Ishikawa (cell line): ENCODE measurements around the gene KCNQ1.

Source experiments
- CEBPB ChIP-seq: IDR thresholded peaks from 2 replicates; pipeline ENCODE4 v1.6.1; 2012
- CREB1 ChIP-seq: IDR thresholded peaks from 2 replicates; pipeline ENCODE4 v1.6.1; 2012; ENCODE audit warnings: low read depth
- RAD21 ChIP-seq: IDR thresholded peaks from 2 replicates; pipeline ENCODE4 v1.6.1; 2012; ENCODE audit warnings: low read depth
- TAF1 ChIP-seq: IDR thresholded peaks from 2 replicates; pipeline ENCODE4 v1.6.1; 2012; ENCODE audit warnings: low read depth, mild to moderate bottlenecking
- YY1 ChIP-seq: IDR thresholded peaks from 2 replicates; pipeline ENCODE4 v1.6.1; 2012; ENCODE audit warnings: low read depth
- TF ChIP-seq, protein P1 (sequence below): IDR thresholded peaks from 2 replicates; pipeline ENCODE4 v1.6.1; 2012; ENCODE audit warnings: low read depth, mild to moderate bottlenecking
- TF ChIP-seq, protein P2 (sequence below): IDR thresholded peaks from 2 replicates; pipeline ENCODE4 v1.6.1; 2012

DNA sequence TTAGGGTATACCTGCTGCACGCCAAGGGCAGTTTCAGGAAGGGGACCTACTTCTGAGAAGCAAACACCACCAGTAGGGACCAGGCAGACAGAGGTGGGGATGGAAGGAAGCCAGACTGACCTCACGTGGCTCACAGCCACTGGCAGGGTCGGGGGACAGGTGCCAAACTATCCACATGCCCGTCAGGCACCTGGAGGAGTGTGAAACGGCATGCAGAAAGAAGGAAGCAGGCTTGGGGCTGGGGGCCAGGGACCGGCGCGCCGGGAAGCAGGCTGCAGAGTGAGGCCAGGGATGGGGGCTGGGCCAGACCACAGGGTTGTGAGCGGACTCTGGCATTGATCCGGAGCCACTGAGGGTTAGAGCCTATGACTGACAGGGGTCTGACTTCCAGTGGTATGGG lies 393.3 kb downstream of the KCNQ1 start:
- TF ChIP-seq YY1 (no peak), CEBPB (no peak), CREB1 (no peak), RAD21 (no peak), TAF1 (no peak)
- TF ChIP-seq, protein P1, sequence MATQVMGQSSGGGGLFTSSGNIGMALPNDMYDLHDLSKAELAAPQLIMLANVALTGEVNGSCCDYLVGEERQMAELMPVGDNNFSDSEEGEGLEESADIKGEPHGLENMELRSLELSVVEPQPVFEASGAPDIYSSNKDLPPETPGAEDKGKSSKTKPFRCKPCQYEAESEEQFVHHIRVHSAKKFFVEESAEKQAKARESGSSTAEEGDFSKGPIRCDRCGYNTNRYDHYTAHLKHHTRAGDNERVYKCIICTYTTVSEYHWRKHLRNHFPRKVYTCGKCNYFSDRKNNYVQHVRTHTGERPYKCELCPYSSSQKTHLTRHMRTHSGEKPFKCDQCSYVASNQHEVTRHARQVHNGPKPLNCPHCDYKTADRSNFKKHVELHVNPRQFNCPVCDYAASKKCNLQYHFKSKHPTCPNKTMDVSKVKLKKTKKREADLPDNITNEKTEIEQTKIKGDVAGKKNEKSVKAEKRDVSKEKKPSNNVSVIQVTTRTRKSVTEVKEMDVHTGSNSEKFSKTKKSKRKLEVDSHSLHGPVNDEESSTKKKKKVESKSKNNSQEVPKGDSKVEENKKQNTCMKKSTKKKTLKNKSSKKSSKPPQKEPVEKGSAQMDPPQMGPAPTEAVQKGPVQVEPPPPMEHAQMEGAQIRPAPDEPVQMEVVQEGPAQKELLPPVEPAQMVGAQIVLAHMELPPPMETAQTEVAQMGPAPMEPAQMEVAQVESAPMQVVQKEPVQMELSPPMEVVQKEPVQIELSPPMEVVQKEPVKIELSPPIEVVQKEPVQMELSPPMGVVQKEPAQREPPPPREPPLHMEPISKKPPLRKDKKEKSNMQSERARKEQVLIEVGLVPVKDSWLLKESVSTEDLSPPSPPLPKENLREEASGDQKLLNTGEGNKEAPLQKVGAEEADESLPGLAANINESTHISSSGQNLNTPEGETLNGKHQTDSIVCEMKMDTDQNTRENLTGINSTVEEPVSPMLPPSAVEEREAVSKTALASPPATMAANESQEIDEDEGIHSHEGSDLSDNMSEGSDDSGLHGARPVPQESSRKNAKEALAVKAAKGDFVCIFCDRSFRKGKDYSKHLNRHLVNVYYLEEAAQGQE = no peak
- TF ChIP-seq, protein P2, sequence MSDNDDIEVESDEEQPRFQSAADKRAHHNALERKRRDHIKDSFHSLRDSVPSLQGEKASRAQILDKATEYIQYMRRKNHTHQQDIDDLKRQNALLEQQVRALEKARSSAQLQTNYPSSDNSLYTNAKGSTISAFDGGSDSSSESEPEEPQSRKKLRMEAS = no peak
